Neuronal stem cell (in vitro differentiated cells): ENCODE measurements around the gene FAM240A.
"Not testable (repeated sequence)": the region's sequence is repeated elsewhere in the genome, so short reads cannot be mapped to it uniquely, and the experiment has no call there.

ENCODE experiments used
- DNase-seq: peaks from one replicate; pipeline ENCODE4 v3.0.0-alpha.2; 2013; ENCODE audit warnings: low spot score
- H2AFZ ChIP-seq: one replicate; pipeline ENCODE4 v1.6.1; 2013; ENCODE audit warnings: mild to moderate bottlenecking, low read length, inconsistent platforms
- H2AK5ac ChIP-seq: 2 replicates; pipeline ENCODE4 v1.6.1; 2013; ENCODE audit warnings: low read depth, mild to moderate bottlenecking, inconsistent platforms, low read length, moderate library complexity, mixed read lengths
- H2BK120ac ChIP-seq: 2 replicates; pipeline ENCODE4 v1.6.1; 2013; ENCODE audit warnings: low read depth, mild to moderate bottlenecking, inconsistent platforms, low read length, moderate library complexity, mixed read lengths
- H2BK12ac ChIP-seq: one replicate; pipeline ENCODE4 v1.6.1; 2013; ENCODE audit warnings: low read length, inconsistent platforms
- H2BK15ac ChIP-seq: 2 replicates; pipeline ENCODE4 v1.6.1; 2013; ENCODE audit warnings: mild to moderate bottlenecking, low read length, inconsistent platforms, mixed read lengths
- H2BK5ac ChIP-seq: one replicate; pipeline ENCODE4 v1.6.1; 2013; ENCODE audit warnings: inconsistent platforms, mild to moderate bottlenecking, low read length, moderate library complexity
- H3K14ac ChIP-seq: one replicate; pipeline ENCODE4 v1.6.1; 2013; ENCODE audit warnings: low read length, inconsistent platforms
- H3K18ac ChIP-seq: 2 replicates; pipeline ENCODE4 v1.6.1; 2013; ENCODE audit warnings: low read length, inconsistent platforms
- H3K23ac ChIP-seq: 2 replicates; pipeline ENCODE4 v1.6.1; 2013; ENCODE audit warnings: low read depth, mild to moderate bottlenecking, mixed read lengths, low read length, inconsistent platforms; ENCODE audit not compliant: poor library complexity
- H3K27ac ChIP-seq: replicated peaks from 3 replicates; pipeline ENCODE4 v1.5.1; 2013; ENCODE audit warnings: low read length, inconsistent platforms
- H3K27me3 ChIP-seq, 3 experiments: 2 replicates each; pipeline ENCODE4 v1.6.1; 2013; ENCODE audit warnings: low read length in 3 of 3, mild to moderate bottlenecking in 2 of 3, inconsistent platforms in 1 of 3, low read depth in 1 of 3, mixed read lengths in 1 of 3, moderate library complexity in 1 of 3; ENCODE audit not compliant: control insufficient read depth in 3 of 3, insufficient read depth in 3 of 3
- H3K36me3 ChIP-seq, 2 donors: replicated peaks in 1 of 2; 2 replicates each; pipeline ENCODE4 v1.6.1; 2013; ENCODE audit warnings: low read length in 2 of 2; ENCODE audit not compliant: control insufficient read depth in 2 of 2, insufficient read depth in 2 of 2
- H3K4ac ChIP-seq: 2 replicates; pipeline ENCODE4 v1.6.1; 2013; ENCODE audit warnings: inconsistent platforms, mild to moderate bottlenecking, low read length, moderate library complexity
- H3K4me1 ChIP-seq, 2 donors: 1 replicate in 1 of 2; 2 replicates in 1 of 2; pipeline ENCODE4 v1.6.1; 2013; ENCODE audit warnings: low read length in 2 of 2, low read depth in 1 of 2; ENCODE audit not compliant: control insufficient read depth in 2 of 2, insufficient read depth in 1 of 2
- H3K4me2 ChIP-seq: one replicate; pipeline ENCODE4 v1.6.1; 2013; ENCODE audit warnings: mild to moderate bottlenecking, low read length, inconsistent platforms; ENCODE audit not compliant: insufficient read depth, poor library complexity, severe bottlenecking
- H3K4me3 ChIP-seq, 2 donors: 2 replicates each; pipeline ENCODE4 v1.5.1; 2013; ENCODE audit warnings: low read length in 2 of 2, mild to moderate bottlenecking in 2 of 2, inconsistent platforms in 1 of 2, moderate library complexity in 1 of 2
- H3K79me1 ChIP-seq: one replicate; pipeline ENCODE4 v1.6.1; 2013; ENCODE audit warnings: low read depth, mild to moderate bottlenecking, inconsistent platforms, low read length, moderate library complexity
- H3K9ac ChIP-seq: one replicate; pipeline ENCODE4 v1.6.1; 2013; ENCODE audit warnings: mild to moderate bottlenecking, low read depth, low read length, inconsistent platforms; ENCODE audit not compliant: poor library complexity
- H3K9me3 ChIP-seq, 2 donors: replicated peaks in 1 of 2; 2 replicates each; pipeline versions ENCODE3 to v1.6.1; 2013; ENCODE audit warnings: low read length in 2 of 2, mild to moderate bottlenecking in 2 of 2, inconsistent platforms in 1 of 2, low read depth in 1 of 2, mixed read lengths in 1 of 2, moderate library complexity in 1 of 2; ENCODE audit not compliant: control insufficient read depth in 2 of 2, insufficient read depth in 1 of 2
- H4K8ac ChIP-seq: one replicate; pipeline ENCODE4 v1.6.1; 2013; ENCODE audit warnings: low read depth, mild to moderate bottlenecking, inconsistent platforms, low read length, moderate library complexity
- H4K91ac ChIP-seq: one replicate; pipeline ENCODE4 v1.6.1; 2013; ENCODE audit warnings: low read length, low read depth, mild to moderate bottlenecking, inconsistent platforms; ENCODE audit not compliant: poor library complexity
- WGBS, 2 donors: extraction: QIAGEN DNeasy Blood & Tissue Kit; methylation state at CpG; one replicate each; pipeline ENCODE4 v1.1.7; 2013; ENCODE audit warnings: missing lambda C conversion rate in 2 of 2, mixed read lengths in 1 of 2; ENCODE audit not compliant: insufficient read length in 2 of 2, insufficient replicate concordance in 1 of 2; ENCODE audit errors: extremely low coverage in 2 of 2; 5-methylcytosine and 5-hydroxymethylcytosine counted together

Gene FAM240A

GRCh38 chr3:46577580-46578249 is 34.6 kb upstream of the FAM240A start:
- H3K9ac ChIP-seq, H3K79me1 ChIP-seq, H4K91ac ChIP-seq, H3K18ac ChIP-seq, H2BK5ac ChIP-seq, H3K4me2 ChIP-seq, H2AK5ac ChIP-seq, H2BK120ac ChIP-seq, H2AFZ ChIP-seq, H3K23ac ChIP-seq, H4K8ac ChIP-seq, H3K14ac ChIP-seq, H3K4ac ChIP-seq, H2BK12ac ChIP-seq, H3K4me3 ChIP-seq, H3K9me3 ChIP-seq, H2BK15ac ChIP-seq, DNase-seq, H3K27ac ChIP-seq, H3K36me3 ChIP-seq: not testable (repeated sequence)
- Histone ChIP-seq H3K27me3 (peaks cover 6 to 65% (median 52%) of the 10 kb centered on the region in 3 experiments), H3K4me1 (peaks cover 0 to 12% of the 10 kb centered on the region in 2 donors)
- WGBS, 2 donors: no CpG with 5 or more reads among the region's 18 CpGs

- peaks cover 6 to 65% (median 52%) of the 10 kb centered on the region in 3 experiments for H3K27me3 ChIP-seq
- DNase-seq: no peak
- WGBS, 2 donors: no CpG with 5 or more reads among the region's 10 CpGs
Observed at GRCh38 chr3:46578973-46579755, 33.2 kb upstream of the FAM240A start.

GRCh38 chr3:46579756-46580286 is 32.5 kb upstream of the FAM240A start:
- H2BK5ac ChIP-seq: no peak overlapping the region
- no peaks in the 10 kb centered on the region for H3K9me3 ChIP-seq
- peaks cover 0 to 8% of the 10 kb centered on the region in 2 donors for H3K4me1 ChIP-seq
- DNase-seq: no peak
- no peaks in the 10 kb centered on the region for H3K36me3 ChIP-seq
- H3K27me3 ChIP-seq: peaks cover 6 to 60% (median 52%) of the 10 kb centered on the region in 3 experiments
- no peak overlapping the region for H3K27ac ChIP-seq
- H2AK5ac ChIP-seq: no peak overlapping the region
- no peak overlapping the region for H2BK120ac ChIP-seq
- H3K4me2 ChIP-seq: no peak overlapping the region
- H3K4ac ChIP-seq: no peak overlapping the region
- H3K23ac ChIP-seq: no peak overlapping the region
- H2BK12ac ChIP-seq: no peak overlapping the region
- WGBS, 2 donors: no CpG with 5 or more reads among the region's 14 CpGs
- H3K9ac ChIP-seq: no peak overlapping the region
- H3K79me1 ChIP-seq: no peaks in the 10 kb centered on the region
- H3K14ac ChIP-seq: no peak overlapping the region
- H2BK15ac ChIP-seq: no peak overlapping the region
- no peak overlapping the region for H3K18ac ChIP-seq
- no peak overlapping the region for H4K91ac ChIP-seq
- H3K4me3 ChIP-seq: no peak overlapping the region
- no peak overlapping the region for H2AFZ ChIP-seq
- H4K8ac ChIP-seq: no peak overlapping the region

More at GRCh38 chr3:46578973-46579755, 33.2 kb upstream of the FAM240A start:
- H3K9ac ChIP-seq: no peak overlapping the region
- H2BK120ac ChIP-seq: no peak overlapping the region
- H2BK12ac ChIP-seq: no peak overlapping the region
- H2AK5ac ChIP-seq: no peak overlapping the region
- H3K4me2 ChIP-seq: no peak overlapping the region
- no peaks in the 10 kb centered on the region for H3K36me3 ChIP-seq
- H3K14ac ChIP-seq: no peak overlapping the region
- no peak overlapping the region for H3K18ac ChIP-seq
- no peak overlapping the region for H3K4ac ChIP-seq
- no peaks in the 10 kb centered on the region for H3K79me1 ChIP-seq
- no peak overlapping the region for H2BK5ac ChIP-seq
- H4K8ac ChIP-seq: no peak overlapping the region
- no peak overlapping the region for H3K27ac ChIP-seq
- H4K91ac ChIP-seq: no peak overlapping the region
- peaks cover 0 to 11% of the 10 kb centered on the region in 2 donors for H3K4me1 ChIP-seq
- H3K9me3 ChIP-seq: no peaks in the 10 kb centered on the region
- no peak overlapping the region for H2BK15ac ChIP-seq
- no peak overlapping the region for H3K4me3 ChIP-seq
- H3K23ac ChIP-seq: no peak overlapping the region
- H2AFZ ChIP-seq: no peak overlapping the region

- H2BK120ac ChIP-seq: no peak overlapping the region
- WGBS, 2 donors: no CpG with 5 or more reads among the region's 1 CpG
Observed at GRCh38 chr3:46580675-46581074, 31.6 kb upstream of the FAM240A start.

More at GRCh38 chr3:46580675-46581074, 31.6 kb upstream of the FAM240A start:
- Histone ChIP-seq H2BK12ac (no peak overlapping the region), H3K79me1 (no peaks in the 10 kb centered on the region), H3K18ac (no peak overlapping the region), H4K91ac (no peak overlapping the region), H2AK5ac (no peak overlapping the region), H3K4me1 (peaks cover 0 to 3% of the 10 kb centered on the region in 2 donors), H3K27me3 (peaks cover 6 to 51% (median 48%) of the 10 kb centered on the region in 3 experiments), H3K4me3 (no peak overlapping the region), H3K36me3 (no peaks in the 10 kb centered on the region), H3K14ac (no peak overlapping the region), H2BK15ac (no peak overlapping the region), H3K4me2 (no peak overlapping the region), H2AFZ (no peak overlapping the region), H3K4ac (no peak overlapping the region), H2BK5ac (no peak overlapping the region), H3K23ac (no peak overlapping the region), H3K9ac (no peak overlapping the region), H3K27ac (no peak overlapping the region), H3K9me3 (no peaks in the 10 kb centered on the region), H4K8ac (no peak overlapping the region)
- no peak for DNase-seq
